Measurements from ENCODE around the gene RBM26.

The RBM26 gene

GRCh38 chr13:79365981-79366380 is 40.1 kb downstream of the RBM26 start:
- Histone ChIP-seq H3K9me3 (replicated peaks in 1 of 2; ENCODE audit: control insufficient read depth in 2 of 2, insufficient read depth in 1 of 2, low read depth in 1 of 2, low read length in 2 of 2) (peaks cover 0 to 9% of the 10 kb centered on the region in 2 donors), H4K91ac (ENCODE audit: low read depth, low read length, poor library complexity) (no peak overlapping the region), H2BK5ac (ENCODE audit: low read length) (no peak overlapping the region), H2BK15ac (ENCODE audit: low read length) (no peak overlapping the region), H3K4me2 (ENCODE audit: insufficient read depth, low read length, poor library complexity, severe bottlenecking) (no peak overlapping the region), H3K79me1 (ENCODE audit: low read depth, low read length) (no peaks in the 10 kb centered on the region), H4K8ac (ENCODE audit: low read depth, low read length) (no peak overlapping the region), H3K4ac (ENCODE audit: low read length) (no peak overlapping the region), H3K23ac (ENCODE audit: low read depth, low read length, poor library complexity) (no peak overlapping the region), H2AK5ac (ENCODE audit: low read depth, low read length) (no peak overlapping the region), H3K36me3 (replicated peaks in 1 of 2; ENCODE audit: control insufficient read depth in 2 of 2, insufficient read depth in 2 of 2, low read length in 2 of 2) (peaks cover 20 to 100% of the 10 kb centered on the region in 2 donors), H3K14ac (ENCODE audit: low read length) (no peak overlapping the region), H2AFZ (ENCODE audit: low read length) (no peak overlapping the region), H3K4me1 (ENCODE audit: control insufficient read depth in 2 of 2, insufficient read depth in 1 of 2, low read depth in 1 of 2, low read length in 2 of 2) (no peaks in the 10 kb centered on the region), H3K4me3 (ENCODE audit: low read length in 2 of 2) (no peak overlapping the region), H3K18ac (ENCODE audit: low read length) (no peak overlapping the region), H3K27ac (replicated peaks; ENCODE audit: low read length) (no peak overlapping the region), H3K9ac (ENCODE audit: low read depth, low read length, poor library complexity) (no peak overlapping the region), H2BK12ac (ENCODE audit: low read length) (no peak overlapping the region), H3K27me3 (ENCODE audit: control insufficient read depth in 3 of 3, insufficient read depth in 3 of 3, low read depth in 1 of 3, low read length in 3 of 3) (no peaks in the 10 kb centered on the region), H2BK120ac (ENCODE audit: low read depth, low read length) (no peak overlapping the region)
- no peak for DNase-seq (ENCODE audit: low spot score)
- WGBS, 2 donors (ENCODE audit: extremely low coverage in 2 of 2, insufficient read length in 2 of 2, insufficient replicate concordance in 1 of 2): 100% methylated on average over 1 of the region's 2 CpGs

GRCh38 chr13:79361299-79361698 is 44.8 kb downstream of the RBM26 start:
- H3K36me3 ChIP-seq (replicated peaks in 1 of 2; ENCODE audit: control insufficient read depth in 2 of 2, insufficient read depth in 2 of 2, low read length in 2 of 2): peaks cover 10 to 100% of the 10 kb centered on the region in 2 donors

GRCh38 chr13:79360095-79360494 is 46.0 kb downstream of the RBM26 start:
- Histone ChIP-seq H2BK12ac (ENCODE audit: low read length) (no peak overlapping the region), H3K27ac (replicated peaks; ENCODE audit: low read length) (no peak overlapping the region), H3K9ac (ENCODE audit: low read depth, low read length, poor library complexity) (no peak overlapping the region), H3K23ac (ENCODE audit: low read depth, low read length, poor library complexity) (no peak overlapping the region), H3K79me1 (ENCODE audit: low read depth, low read length) (no peaks in the 10 kb centered on the region), H3K18ac (ENCODE audit: low read length) (no peak overlapping the region), H2BK5ac (ENCODE audit: low read length) (no peak overlapping the region), H2BK15ac (ENCODE audit: low read length) (no peak overlapping the region), H3K4ac (ENCODE audit: low read length) (no peak overlapping the region), H4K91ac (ENCODE audit: low read depth, low read length, poor library complexity) (no peak overlapping the region), H4K8ac (ENCODE audit: low read depth, low read length) (no peak overlapping the region), H3K27me3 (ENCODE audit: control insufficient read depth in 3 of 3, insufficient read depth in 3 of 3, low read depth in 1 of 3, low read length in 3 of 3) (no peaks in the 10 kb centered on the region), H2AFZ (ENCODE audit: low read length) (no peak overlapping the region), H2AK5ac (ENCODE audit: low read depth, low read length) (no peak overlapping the region), H3K9me3 (replicated peaks in 1 of 2; ENCODE audit: control insufficient read depth in 2 of 2, insufficient read depth in 1 of 2, low read depth in 1 of 2, low read length in 2 of 2) (no peaks in the 10 kb centered on the region), H3K4me3 (ENCODE audit: low read length in 2 of 2) (no peak overlapping the region), H3K4me2 (ENCODE audit: insufficient read depth, low read length, poor library complexity, severe bottlenecking) (no peak overlapping the region), H3K36me3 (replicated peaks in 1 of 2; ENCODE audit: control insufficient read depth in 2 of 2, insufficient read depth in 2 of 2, low read length in 2 of 2) (peaks cover 3 to 100% of the 10 kb centered on the region in 2 donors), H3K14ac (ENCODE audit: low read length) (no peak overlapping the region), H2BK120ac (ENCODE audit: low read depth, low read length) (no peak overlapping the region), H3K4me1 (ENCODE audit: control insufficient read depth in 2 of 2, insufficient read depth in 1 of 2, low read depth in 1 of 2, low read length in 2 of 2) (no peaks in the 10 kb centered on the region)
- no peak for DNase-seq (ENCODE audit: low spot score)
- no CpG with 5 or more reads among the region's 1 CpG for WGBS, 2 donors (ENCODE audit: extremely low coverage in 2 of 2, insufficient read length in 2 of 2, insufficient replicate concordance in 1 of 2)

More at GRCh38 chr13:79361299-79361698, 44.8 kb downstream of the RBM26 start:
- Histone ChIP-seq H3K27ac (replicated peaks; ENCODE audit: low read length) (no peak overlapping the region), H3K4ac (ENCODE audit: low read length) (no peak overlapping the region), H4K91ac (ENCODE audit: low read depth, low read length, poor library complexity) (no peak overlapping the region), H2AFZ (ENCODE audit: low read length) (no peak overlapping the region), H3K9me3 (replicated peaks in 1 of 2; ENCODE audit: control insufficient read depth in 2 of 2, insufficient read depth in 1 of 2, low read depth in 1 of 2, low read length in 2 of 2) (no peaks in the 10 kb centered on the region), H3K4me2 (ENCODE audit: insufficient read depth, low read length, poor library complexity, severe bottlenecking) (no peak overlapping the region), H3K14ac (ENCODE audit: low read length) (no peak overlapping the region), H3K23ac (ENCODE audit: low read depth, low read length, poor library complexity) (no peak overlapping the region), H2AK5ac (ENCODE audit: low read depth, low read length) (no peak overlapping the region), H2BK15ac (ENCODE audit: low read length) (no peak overlapping the region), H3K79me1 (ENCODE audit: low read depth, low read length) (no peaks in the 10 kb centered on the region), H2BK120ac (ENCODE audit: low read depth, low read length) (no peak overlapping the region), H2BK5ac (ENCODE audit: low read length) (no peak overlapping the region), H3K9ac (ENCODE audit: low read depth, low read length, poor library complexity) (no peak overlapping the region), H3K4me3 (ENCODE audit: low read length in 2 of 2) (no peak overlapping the region), H2BK12ac (ENCODE audit: low read length) (no peak overlapping the region), H4K8ac (ENCODE audit: low read depth, low read length) (no peak overlapping the region), H3K27me3 (ENCODE audit: control insufficient read depth in 3 of 3, insufficient read depth in 3 of 3, low read depth in 1 of 3, low read length in 3 of 3) (no peaks in the 10 kb centered on the region), H3K18ac (ENCODE audit: low read length) (no peak overlapping the region), H3K4me1 (ENCODE audit: control insufficient read depth in 2 of 2, insufficient read depth in 1 of 2, low read depth in 1 of 2, low read length in 2 of 2) (no peaks in the 10 kb centered on the region)
- no peak for DNase-seq (ENCODE audit: low spot score)
- no CpG with 5 or more reads among the region's 3 CpGs for WGBS, 2 donors (ENCODE audit: extremely low coverage in 2 of 2, insufficient read length in 2 of 2, insufficient replicate concordance in 1 of 2)

- Histone ChIP-seq H3K9me3 (replicated peaks in 1 of 2; ENCODE audit: control insufficient read depth in 2 of 2, insufficient read depth in 1 of 2, low read depth in 1 of 2, low read length in 2 of 2) (no peaks in the 10 kb centered on the region), H4K91ac (ENCODE audit: low read depth, low read length, poor library complexity) (no peak overlapping the region), H3K36me3 (replicated peaks in 1 of 2; ENCODE audit: control insufficient read depth in 2 of 2, insufficient read depth in 2 of 2, low read length in 2 of 2) (peaks cover 5 to 100% of the 10 kb centered on the region in 2 donors), H3K27me3 (ENCODE audit: control insufficient read depth in 3 of 3, insufficient read depth in 3 of 3, low read depth in 1 of 3, low read length in 3 of 3) (no peaks in the 10 kb centered on the region), H3K27ac (replicated peaks; ENCODE audit: low read length) (no peak overlapping the region), H3K4me1 (ENCODE audit: control insufficient read depth in 2 of 2, insufficient read depth in 1 of 2, low read depth in 1 of 2, low read length in 2 of 2) (no peaks in the 10 kb centered on the region), H2BK120ac (ENCODE audit: low read depth, low read length) (no peak overlapping the region), H3K23ac (ENCODE audit: low read depth, low read length, poor library complexity) (no peak overlapping the region), H3K9ac (ENCODE audit: low read depth, low read length, poor library complexity) (no peak overlapping the region), H2BK12ac (ENCODE audit: low read length) (no peak overlapping the region), H3K18ac (ENCODE audit: low read length) (no peak overlapping the region), H4K8ac (ENCODE audit: low read depth, low read length) (no peak overlapping the region), H2BK5ac (ENCODE audit: low read length) (no peak overlapping the region), H3K14ac (ENCODE audit: low read length) (no peak overlapping the region), H2AFZ (ENCODE audit: low read length) (no peak overlapping the region), H3K4ac (ENCODE audit: low read length) (no peak overlapping the region), H3K79me1 (ENCODE audit: low read depth, low read length) (no peaks in the 10 kb centered on the region), H3K4me3 (ENCODE audit: low read length in 2 of 2) (no peak overlapping the region), H3K4me2 (ENCODE audit: insufficient read depth, low read length, poor library complexity, severe bottlenecking) (no peak overlapping the region), H2AK5ac (ENCODE audit: low read depth, low read length) (no peak overlapping the region), H2BK15ac (ENCODE audit: low read length) (no peak overlapping the region)
- no peak for DNase-seq (ENCODE audit: low spot score)
Measured at GRCh38 chr13:79359064-79359463, 47.0 kb downstream of the RBM26 start.

Measured in neuronal stem cell (in vitro differentiated cells).